NCI-H82 (cell line): ENCODE measurements around the gene C9orf78.

Source experiments
- DNase-seq: peaks from one replicate; lab custom pipeline; 2025; lab: John Stamatoyannopoulos, UW

C9orf78 gene

GRCh38 chr9:129839324-129840023 is 4.4 kb upstream of the C9orf78 start:
- no peak for DNase-seq

- DNase-seq = no peak
These were observed 3.7 kb upstream of the C9orf78 start for GRCh38 chr9:129838707-129839259.

- DNase-seq = no peak
These were observed 1.4 kb upstream of the C9orf78 start for GRCh38 chr9:129836311-129837007.

- no peak for DNase-seq
These were observed 767 bp upstream of the C9orf78 start for GRCh38 chr9:129835860-129836223.

GRCh38 chr9:129834489-129835127 is 467 bp downstream of the C9orf78 start:
- DNase-seq = peak; percentile 49

- DNase-seq = no peak
These were observed 2.1 kb downstream of the C9orf78 start for GRCh38 chr9:129832982-129833381.

- DNase-seq = no peak
These were observed 6.1 kb downstream of the C9orf78 start for GRCh38 chr9:129828969-129829368.

GRCh38 chr9:129828051-129828450 is 7.0 kb downstream of the C9orf78 start:
- no peak for DNase-seq

GRCh38 chr9:129826759-129827158 is 8.3 kb downstream of the C9orf78 start:
- no peak for DNase-seq

GRCh38 chr9:129826344-129826743 is 8.7 kb downstream of the C9orf78 start:
- DNase-seq = peak; percentile 91

GRCh38 chr9:129823935-129824601 is 11.0 kb downstream of the C9orf78 start, which contains the start of gene TOR1A:
TSS of gene TOR1A (minus strand) at chr9:129824136. CDS start at chr9:129824085, 51 bp downstream.
- peak; percentile 96 for DNase-seq

- DNase-seq = peak; percentile 44
These were observed 11.5 kb downstream of the C9orf78 start for GRCh38 chr9:129823542-129823934.

- peak; percentile 45 for DNase-seq
These were observed 12.1 kb downstream of the C9orf78 start for GRCh38 chr9:129822898-129823541.

- no peak for DNase-seq
These were observed 18.3 kb downstream of the C9orf78 start for GRCh38 chr9:129816501-129817435.

GRCh38 chr9:129815278-129815677 is 19.8 kb downstream of the C9orf78 start:
- DNase-seq = no peak

- DNase-seq = no peak
These were observed 20.4 kb downstream of the C9orf78 start for GRCh38 chr9:129814432-129815223.

- no peak for DNase-seq
These were observed 21.4 kb downstream of the C9orf78 start for GRCh38 chr9:129813661-129814060.

- DNase-seq = no peak
These were observed 22.7 kb downstream of the C9orf78 start for GRCh38 chr9:129812385-129812784.

GRCh38 chr9:129811967-129812363 is 23.1 kb downstream of the C9orf78 start:
- DNase-seq = peak; percentile 95

- DNase-seq = no peak
These were observed 24.3 kb downstream of the C9orf78 start for GRCh38 chr9:129810788-129811187.
